Kidney epithelial cell (primary cell): ENCODE data around the gene TMEM154. TPM values are rescaled to one million over a fixed set of nuclear protein-coding genes. Genes with fewer than 3 reads are reported as not detected.

ENCODE experiments used
- DNase-seq: peaks from one replicate; pipeline ENCODE4 v3.0.0-alpha.2; 2010; ENCODE audit warnings: low read depth
- H3K27me3 ChIP-seq: 2 replicates; pipeline ENCODE4 v1.6.0; 2011; ENCODE audit warnings: low read length; ENCODE audit not compliant: control insufficient read depth, insufficient read depth
- H3K36me3 ChIP-seq: 2 replicates; pipeline ENCODE4 v1.5.1; 2011; ENCODE audit warnings: low read length; ENCODE audit not compliant: control insufficient read depth, insufficient read depth
- H3K4me3 ChIP-seq: 2 replicates; pipeline ENCODE4 v1.5.1; 2011; ENCODE audit warnings: low read depth, mild to moderate bottlenecking, control low read depth, low read length
- CTCF ChIP-seq: IDR thresholded peaks from 2 replicates; pipeline ENCODE4 v1.5.1; 2011; ENCODE audit warnings: mild to moderate bottlenecking, moderate library complexity, low read length, control low read depth, inconsistent platforms; ENCODE audit not compliant: insufficient read depth, poor library complexity, severe bottlenecking
- total RNA-seq: library from RNA; depleted of rRNA; stranded (reverse); fragments of >200 nt; gene quantifications from 2 replicates; pipeline ENCODE4 v1.2.3, GENCODE V29; 2015

The TMEM154 gene
- total RNA-seq, 1 donor from 2014 or later = 20.8 TPM

GRCh38 chr4:152651473-152652060, 28.2 kb downstream of the TMEM154 start:
- Histone ChIP-seq H3K27me3 (no peaks in the 10 kb centered on the region), H3K4me3 (no peak overlapping the region), H3K36me3 (no peaks in the 10 kb centered on the region)
- DNase-seq = no peak
- TF ChIP-seq CTCF = no peak

GRCh38 chr4:152646221-152646620, 33.6 kb downstream of the TMEM154 start:
- DNase-seq = no peak
- no peak for TF ChIP-seq CTCF
- Histone ChIP-seq H3K4me3 (no peak overlapping the region), H3K36me3 (no peaks in the 10 kb centered on the region), H3K27me3 (no peaks in the 10 kb centered on the region)

GRCh38 chr4:152644130-152644529, 35.7 kb downstream of the TMEM154 start:
- Histone ChIP-seq H3K36me3 (peaks cover 1% of the 10 kb centered on the region), H3K27me3 (no peaks in the 10 kb centered on the region), H3K4me3 (no peak overlapping the region)
- DNase-seq = no peak
- no peak for TF ChIP-seq CTCF

GRCh38 chr4:152643153-152644035, 36.4 kb downstream of the TMEM154 start:
- no peak for DNase-seq
- peaks cover 1% of the 10 kb centered on the region for H3K36me3 ChIP-seq

GRCh38 chr4:152640058-152640921, 39.5 kb downstream of the TMEM154 start:
- Histone ChIP-seq H3K36me3 (peaks cover 1% of the 10 kb centered on the region), H3K4me3 (no peak overlapping the region), H3K27me3 (no peaks in the 10 kb centered on the region)
- TF ChIP-seq CTCF = peak; percentile 34
- no peak for DNase-seq

More at GRCh38 chr4:152643153-152644035, 36.4 kb downstream of the TMEM154 start:
- Histone ChIP-seq H3K27me3 (no peaks in the 10 kb centered on the region), H3K4me3 (no peak overlapping the region)
- no peak for TF ChIP-seq CTCF
